Measurements from ENCODE around the gene PEX7.
"Not testable (repeated sequence)": the region's sequence is repeated elsewhere in the genome, so short reads cannot be mapped to it uniquely, and the experiment has no call there.

The PEX7 gene

DNA sequence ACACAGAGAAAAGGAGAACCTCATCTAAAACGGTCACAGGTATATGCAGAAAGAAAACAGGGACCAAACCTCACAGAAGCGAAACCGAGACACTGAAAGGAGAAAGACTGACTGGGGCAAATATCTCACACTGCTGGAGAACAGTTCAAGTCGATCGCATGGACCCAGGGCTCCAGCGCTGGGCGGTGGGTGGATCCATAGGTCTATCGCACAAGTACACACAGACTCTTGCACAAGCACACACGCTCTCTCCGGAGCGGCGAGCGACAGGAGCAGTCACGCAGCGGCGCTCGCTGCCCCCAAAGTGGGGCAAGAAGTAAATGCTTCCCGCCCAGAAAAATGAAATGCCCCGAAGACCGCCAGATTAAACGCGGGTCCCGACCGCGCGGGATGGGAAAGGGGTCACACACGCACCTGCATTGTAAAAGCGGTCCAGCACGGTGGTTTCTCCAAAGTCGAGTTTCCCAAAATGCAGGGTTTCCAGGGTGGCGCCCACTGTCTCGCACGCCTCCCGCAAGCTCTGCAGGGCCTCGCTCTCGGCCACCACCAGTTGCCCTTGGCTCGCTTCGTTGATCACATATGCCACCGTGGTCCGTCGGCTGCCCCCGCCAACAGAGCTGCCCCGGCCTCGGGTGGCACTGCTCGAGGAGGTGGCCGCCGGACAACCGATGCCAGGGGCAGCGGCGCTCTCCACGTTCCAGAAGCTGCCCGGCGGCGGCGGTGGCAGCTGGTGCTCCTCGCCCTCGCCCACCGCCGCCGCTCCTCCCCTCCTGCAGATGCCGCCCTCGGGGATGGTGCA is 30.9 kb upstream of the PEX7 start:
- peak; percentile 48 for DNase-seq

DNA sequence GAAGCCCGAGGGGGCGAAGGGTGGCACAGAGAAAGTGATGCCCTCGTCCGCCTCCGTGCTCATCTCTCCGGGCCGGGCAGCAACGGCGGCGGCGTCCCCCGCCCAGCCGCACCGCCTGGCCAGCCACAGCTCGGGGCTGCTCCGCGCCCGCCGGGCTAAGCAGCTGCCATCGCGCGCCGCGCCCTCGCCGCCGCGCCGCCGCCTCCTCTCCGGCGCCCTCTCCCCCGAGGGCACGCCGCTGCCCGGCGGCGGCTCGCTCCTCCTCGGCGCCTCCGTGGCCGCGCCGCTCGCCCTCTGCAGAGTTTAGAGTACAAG is 30.3 kb upstream of the PEX7 start:
- DNase-seq = no peak

GRCh38 chr6:136792410-136793262 is 29.8 kb upstream of the PEX7 start, which contains the start of gene MAP3K5:
MAP3K5 (minus strand) TSS chr6:136792477; CDS start chr6:136792157, 320 bp downstream.
- DNase-seq = peak; percentile 92

- no peak for DNase-seq
Measured at GRCh38 chr6:136793363-136793762, 29.0 kb upstream of the PEX7 start.

GRCh38 chr6:136795386-136795785 is 27.0 kb upstream of the PEX7 start:
- no peak for DNase-seq

DNA sequence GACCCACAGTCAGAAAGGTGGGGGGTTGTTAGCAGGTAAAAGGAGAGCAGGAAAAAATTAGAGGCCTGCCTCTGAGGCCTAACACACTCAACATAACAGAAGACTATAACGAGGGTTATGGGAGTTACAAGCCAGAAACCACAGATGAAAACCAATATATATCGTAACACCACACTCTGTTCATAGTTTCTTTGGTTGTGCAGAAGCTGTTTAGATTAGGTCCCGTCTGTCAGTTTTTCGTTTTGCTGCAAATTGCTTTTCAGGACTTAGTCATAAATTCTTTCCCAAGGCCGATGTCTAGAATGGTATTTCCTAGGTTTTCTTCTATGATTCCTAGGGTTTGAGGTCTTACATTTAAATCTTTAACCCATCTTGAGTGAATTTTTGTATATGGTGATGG is 26.4 kb upstream of the PEX7 start:
- no peak for DNase-seq

DNA sequence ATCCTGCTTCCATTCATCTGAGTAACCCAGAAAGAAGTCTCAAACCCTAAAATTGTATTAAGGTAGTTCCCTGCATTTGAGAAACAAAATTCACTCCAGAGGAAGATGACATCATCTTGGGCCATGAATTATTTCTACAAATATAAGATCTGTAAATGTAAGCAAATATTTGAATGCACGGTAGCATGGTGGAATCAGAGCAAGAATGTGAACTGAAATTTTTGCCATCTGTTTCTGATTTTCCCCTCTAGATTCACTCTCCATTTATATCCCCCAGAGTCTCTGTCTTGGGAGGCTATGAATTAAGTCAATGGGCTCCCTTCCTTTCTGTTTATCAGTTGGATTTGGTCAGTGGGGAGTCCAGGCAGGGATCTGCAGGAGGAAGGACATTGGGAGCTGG is 24.3 kb upstream of the PEX7 start:
- DNase-seq = no peak

DNA sequence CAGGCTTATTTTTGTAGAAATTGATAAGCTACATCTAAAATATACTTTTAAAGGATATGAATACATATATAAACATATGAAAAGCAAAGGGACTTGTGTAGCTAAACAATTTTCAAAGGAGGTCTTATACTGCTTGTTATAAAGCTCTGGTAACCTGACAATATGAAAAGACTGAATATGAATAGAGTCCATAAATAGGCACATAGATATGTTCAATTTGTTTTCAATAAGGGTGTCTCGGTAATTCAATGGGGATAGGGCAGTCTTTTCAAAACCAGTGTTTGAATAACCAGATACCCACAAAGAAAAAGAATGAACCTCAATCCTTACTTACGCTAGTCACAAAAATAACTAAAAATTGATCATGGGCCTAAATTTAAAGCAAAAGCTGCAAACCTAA is 20.8 kb upstream of the PEX7 start:
- DNase-seq = no peak

DNA sequence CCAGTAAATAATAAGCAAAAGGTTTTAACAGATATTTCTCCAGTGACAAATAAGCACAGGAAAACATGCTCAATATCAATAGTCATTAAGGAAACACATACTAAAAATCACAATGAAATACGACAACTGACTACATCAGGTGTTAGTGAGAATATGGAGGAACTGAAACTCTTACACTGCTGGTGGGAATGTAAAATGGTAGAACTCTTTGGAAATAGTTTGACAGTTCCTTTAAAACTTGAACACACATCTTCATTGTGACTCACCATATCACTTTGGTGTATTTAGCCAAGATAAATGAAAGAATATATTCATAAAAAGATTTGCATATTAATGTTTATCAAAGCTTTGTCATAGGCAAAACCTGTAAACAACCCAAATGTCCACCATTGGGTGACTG is 18.8 kb upstream of the PEX7 start:
- no peak for DNase-seq

DNA sequence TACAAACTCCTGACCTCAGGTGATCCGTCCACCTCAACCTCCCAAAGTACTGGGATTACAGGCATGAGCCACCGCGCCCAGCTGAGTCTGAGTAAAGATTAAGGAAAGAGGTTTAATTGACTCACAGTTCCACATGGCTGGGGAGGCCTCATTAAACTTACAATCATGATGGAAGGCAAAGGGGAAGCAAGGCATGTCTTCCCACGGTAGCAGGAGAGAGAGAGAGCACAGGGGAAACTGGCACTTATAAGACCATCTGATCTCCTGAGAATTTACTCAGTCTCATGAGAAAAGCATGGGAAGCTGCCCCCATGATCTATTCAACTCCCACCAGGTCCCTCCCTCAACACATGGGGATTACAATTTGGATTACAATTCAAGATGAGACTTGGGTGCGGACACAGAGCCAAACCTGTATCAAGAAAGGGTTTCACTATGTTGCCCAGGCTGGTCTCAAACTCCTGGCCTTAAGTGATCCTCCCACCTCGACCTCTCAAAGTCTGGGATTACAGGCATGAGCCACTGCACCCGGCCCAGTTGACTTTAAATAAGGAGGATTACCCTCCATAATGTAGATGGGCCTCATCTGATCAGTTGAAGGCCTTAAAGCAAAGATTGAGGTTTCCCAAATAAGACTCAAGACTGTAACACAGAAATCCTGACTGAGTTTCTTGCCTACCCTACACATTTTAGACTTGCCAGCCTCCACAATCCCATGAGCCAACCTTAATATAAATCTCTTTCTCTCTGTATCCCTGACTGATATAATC is 13.1 kb upstream of the PEX7 start:
- DNase-seq = no peak

DNA sequence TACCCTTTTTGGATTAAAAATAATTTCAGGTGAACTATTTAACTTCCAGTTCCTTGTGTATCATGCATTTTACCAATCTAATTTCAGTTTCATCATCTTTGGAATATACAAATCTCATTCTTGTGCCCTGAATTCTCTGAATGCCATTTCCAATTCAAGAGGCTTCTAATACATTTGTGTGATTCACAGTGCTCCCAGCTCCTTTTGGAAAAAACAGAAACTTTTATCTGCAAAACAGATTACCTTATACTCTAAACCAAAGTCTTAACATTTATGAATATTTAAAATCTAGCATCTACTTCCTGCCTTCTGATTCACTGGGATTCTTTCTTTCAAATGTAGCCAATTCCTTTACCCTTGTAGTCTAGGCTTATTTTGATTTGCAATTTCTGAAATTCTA is 11.1 kb upstream of the PEX7 start:
- no peak for DNase-seq

DNA sequence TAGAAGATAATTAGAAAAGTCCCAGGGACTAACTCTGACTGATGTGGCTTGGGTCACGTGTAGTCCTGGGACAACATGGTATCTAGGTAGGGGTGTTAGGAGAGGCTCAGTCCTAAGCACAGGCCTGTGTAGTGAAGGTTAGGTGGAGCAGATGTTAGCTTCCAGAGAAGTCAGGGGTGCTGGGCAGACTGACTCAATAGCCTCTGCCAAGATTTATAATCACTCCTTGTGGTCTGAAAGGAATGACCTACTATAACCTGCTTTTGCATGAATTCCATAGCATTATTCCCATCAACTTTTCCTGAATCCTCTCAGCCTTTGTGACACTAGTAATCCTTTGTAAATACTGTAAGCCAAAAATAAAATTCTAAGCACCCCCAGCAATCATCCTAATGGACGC is 10.2 kb upstream of the PEX7 start:
- DNase-seq = no peak

GRCh38 chr6:136815608-136816007 is 6.8 kb upstream of the PEX7 start:
- DNase-seq = not testable (repeated sequence)

GRCh38 chr6:136816656-136817055 is 5.7 kb upstream of the PEX7 start:
- DNase-seq = no peak

DNA sequence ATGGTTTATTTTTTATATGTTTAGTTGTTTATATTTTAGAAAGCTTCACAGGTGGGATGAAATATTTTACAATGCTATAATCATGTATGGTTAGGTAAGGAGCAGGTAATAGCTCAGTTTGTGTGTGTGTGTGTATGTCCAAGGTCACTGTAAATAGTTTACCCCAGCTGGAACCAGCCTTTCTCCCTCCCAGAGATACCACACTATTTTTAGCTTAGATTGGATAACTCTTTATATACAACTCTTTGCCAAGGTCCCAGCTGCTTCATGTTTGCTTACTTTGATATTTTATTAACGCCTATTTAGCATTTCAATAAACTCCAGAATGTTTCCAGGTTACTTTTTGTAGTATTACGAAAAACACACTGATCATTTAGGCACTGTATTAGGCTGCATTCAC is 1.8 kb upstream of the PEX7 start:
- DNase-seq = no peak

DNA sequence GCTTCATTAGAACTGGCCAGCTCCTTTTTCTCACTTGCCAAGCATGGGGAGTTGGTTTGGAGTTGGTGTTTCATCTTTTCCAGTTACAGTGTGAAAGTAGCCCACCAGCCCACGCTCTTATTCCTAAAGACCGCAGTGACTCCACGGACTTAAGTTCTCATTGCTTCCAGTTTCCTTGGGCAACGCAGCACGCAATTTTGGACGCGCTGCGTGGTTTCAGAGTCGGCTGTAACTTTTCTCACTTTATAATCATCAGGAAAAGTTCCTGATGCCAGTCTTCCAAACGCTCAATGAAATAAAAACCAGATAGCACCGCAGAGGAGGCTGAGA is 381 bp upstream of the PEX7 start:
- no peak for DNase-seq

- no peak for DNase-seq
Measured at GRCh38 chr6:136823128-136823660, 802 bp downstream of the PEX7 start.

DNA sequence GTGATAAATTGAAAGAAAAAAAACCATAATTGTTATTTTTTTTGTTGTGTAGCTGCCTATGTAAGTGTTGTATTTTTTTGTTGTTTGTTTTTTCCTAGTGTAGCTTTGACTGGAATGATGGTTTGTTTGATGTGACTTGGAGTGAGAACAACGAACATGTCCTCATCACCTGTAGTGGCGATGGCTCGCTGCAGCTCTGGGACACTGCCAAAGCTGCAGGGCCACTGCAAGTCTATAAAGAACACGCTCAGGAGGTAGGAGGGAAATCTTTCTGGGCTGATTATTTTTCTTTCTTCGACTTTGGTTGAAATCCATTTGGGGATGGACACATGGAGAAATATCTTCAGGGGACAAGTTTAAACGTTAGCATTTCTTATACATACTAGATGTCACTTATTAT is 3.8 kb downstream of the PEX7 start:
- DNase-seq = no peak

GRCh38 chr6:136831873-136832562 is 9.6 kb downstream of the PEX7 start:
- no peak for DNase-seq

GRCh38 chr6:136840276-136841001 is 18.0 kb downstream of the PEX7 start:
- no peak for DNase-seq

DNA sequence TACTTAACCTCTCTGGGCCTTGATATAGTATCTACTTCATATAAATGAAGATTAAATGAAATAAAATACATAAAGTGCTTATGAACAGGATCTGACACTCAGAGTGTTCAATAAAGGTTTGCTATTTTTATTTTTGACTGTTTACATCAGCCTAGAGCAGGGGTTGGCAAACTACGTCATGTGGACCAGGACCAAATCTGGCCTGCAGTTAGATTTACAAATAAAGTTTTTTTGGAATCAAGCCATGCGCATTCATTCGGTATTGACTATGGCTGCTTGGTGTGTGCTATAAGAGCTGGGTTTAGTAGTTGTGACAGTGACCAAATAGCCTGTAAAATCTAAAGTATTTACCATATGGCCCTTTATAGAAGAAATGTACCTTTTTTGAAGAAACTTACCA is 20.8 kb downstream of the PEX7 start:
- DNase-seq = no peak

- no peak for DNase-seq
Measured at GRCh38 chr6:136846046-136846445, 23.7 kb downstream of the PEX7 start.

All from CD4-positive, alpha-beta T cell treated with Interleukin-15 for 1 hour (primary cell).